ENCODE results near the gene FIGNL1.

FIGNL1 gene

GRCh38 chr7:50480797-50481196 lies 30.6 kb upstream of the FIGNL1 start:
- CTCF ChIA-PET = interaction anchor here (1.0 kb wide), 1 partner anchor 27 kb away, joined by 3 read pairs; no protein-coding TSS in a partner anchor
- DNase-seq (ENCODE audit: low spot score) = no peak
- TF ChIP-seq CTCF (conservative IDR thresholded peaks at IDR 0.05; ENCODE audit: low read depth) = no peak
- H3K27ac ChIP-seq = no peak overlapping the region
- POLR2A ChIA-PET (ENCODE audit: low non-redundant PET) = no interaction called here

- ChIA-PET CTCF (interaction anchor here (0.7 kb wide), 1 partner anchor 12 kb away, joined by 3 read pairs; no protein-coding TSS in a partner anchor), POLR2A (ENCODE audit: low non-redundant PET) (no interaction called here)
- no peak overlapping the region for H3K27ac ChIP-seq
- TF ChIP-seq CTCF (conservative IDR thresholded peaks at IDR 0.05; ENCODE audit: low read depth) = no peak
- DNase-seq (ENCODE audit: low spot score) = no peak
Measured at GRCh38 chr7:50479743-50480517, 29.8 kb upstream of the FIGNL1 start.

- H3K27ac ChIP-seq = no peak overlapping the region
- TF ChIP-seq CTCF (conservative IDR thresholded peaks at IDR 0.05; ENCODE audit: low read depth) = no peak
- ChIA-PET CTCF (interaction anchor here (0.6 kb wide), 1 partner anchor 664 kb away, joined by 3 read pairs; no protein-coding TSS in a partner anchor), POLR2A (ENCODE audit: low non-redundant PET) (no interaction called here)
- DNase-seq (ENCODE audit: low spot score) = no peak
Measured at GRCh38 chr7:50477640-50478039, 27.5 kb upstream of the FIGNL1 start.

GRCh38 chr7:50476953-50477625 lies 26.9 kb upstream of the FIGNL1 start:
- no peak overlapping the region for H3K27ac ChIP-seq
- DNase-seq (ENCODE audit: low spot score) = no peak
- ChIA-PET POLR2A (ENCODE audit: low non-redundant PET) (no interaction called here), CTCF (no interaction called here)
- TF ChIP-seq CTCF (conservative IDR thresholded peaks at IDR 0.05; ENCODE audit: low read depth) = no peak

- TF ChIP-seq CTCF (conservative IDR thresholded peaks at IDR 0.05; ENCODE audit: low read depth) = no peak
- no peak for DNase-seq (ENCODE audit: low spot score)
- no peak overlapping the region for H3K27ac ChIP-seq
- POLR2A ChIA-PET (ENCODE audit: low non-redundant PET) = no interaction called here
- CTCF ChIA-PET = interaction anchor here (0.6 to 0.7 kb wide), 2 partner anchors 109 to 659 kb away, joined by 3 to 4 read pairs; no protein-coding TSS in a partner anchor
Measured at GRCh38 chr7:50475340-50475739, 25.2 kb upstream of the FIGNL1 start.

GRCh38 chr7:50474382-50475160 lies 24.4 kb upstream of the FIGNL1 start:
- CTCF ChIA-PET = interaction anchor here (0.6 to 2.0 kb wide), 2 partner anchors 660 to 686 kb away, joined by 4 to 5 read pairs; no protein-coding TSS in a partner anchor

More at GRCh38 chr7:50474382-50475160, 24.4 kb upstream of the FIGNL1 start:
- TF ChIP-seq CTCF (conservative IDR thresholded peaks at IDR 0.05; ENCODE audit: low read depth) = no peak
- no peak overlapping the region for H3K27ac ChIP-seq
- POLR2A ChIA-PET (ENCODE audit: low non-redundant PET) = no interaction called here
- DNase-seq (ENCODE audit: low spot score) = no peak
